ENCODE measurements around the gene ERMARD.

ERMARD gene

DNA sequence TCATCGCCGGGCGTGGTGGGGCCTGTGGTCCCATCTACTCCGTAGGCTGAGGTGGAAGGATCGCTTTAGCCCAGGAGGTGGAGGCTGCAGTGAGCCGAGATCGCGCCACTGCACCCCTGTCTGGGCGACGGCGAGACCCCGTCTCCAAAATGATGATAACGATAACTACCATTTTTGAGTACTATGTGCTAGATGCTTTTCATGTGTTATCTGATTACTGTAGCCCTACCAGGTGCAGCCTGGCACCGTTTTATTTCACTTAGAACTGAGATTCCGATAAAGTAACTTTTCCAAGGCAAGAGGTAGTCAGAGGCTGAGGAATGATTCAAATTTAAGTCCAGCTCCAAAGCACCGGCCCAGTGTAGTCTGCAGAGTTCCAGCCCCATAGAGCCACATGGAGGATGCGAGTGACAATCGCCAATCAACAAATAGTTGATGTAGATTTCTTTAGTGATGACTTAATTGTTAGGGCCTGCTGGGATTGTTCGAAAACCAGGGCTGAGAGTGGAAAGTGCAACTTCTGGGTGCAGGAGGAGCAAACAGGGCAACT, 727 bp downstream of the ERMARD start:
- TF ChIP-seq, protein P1, sequence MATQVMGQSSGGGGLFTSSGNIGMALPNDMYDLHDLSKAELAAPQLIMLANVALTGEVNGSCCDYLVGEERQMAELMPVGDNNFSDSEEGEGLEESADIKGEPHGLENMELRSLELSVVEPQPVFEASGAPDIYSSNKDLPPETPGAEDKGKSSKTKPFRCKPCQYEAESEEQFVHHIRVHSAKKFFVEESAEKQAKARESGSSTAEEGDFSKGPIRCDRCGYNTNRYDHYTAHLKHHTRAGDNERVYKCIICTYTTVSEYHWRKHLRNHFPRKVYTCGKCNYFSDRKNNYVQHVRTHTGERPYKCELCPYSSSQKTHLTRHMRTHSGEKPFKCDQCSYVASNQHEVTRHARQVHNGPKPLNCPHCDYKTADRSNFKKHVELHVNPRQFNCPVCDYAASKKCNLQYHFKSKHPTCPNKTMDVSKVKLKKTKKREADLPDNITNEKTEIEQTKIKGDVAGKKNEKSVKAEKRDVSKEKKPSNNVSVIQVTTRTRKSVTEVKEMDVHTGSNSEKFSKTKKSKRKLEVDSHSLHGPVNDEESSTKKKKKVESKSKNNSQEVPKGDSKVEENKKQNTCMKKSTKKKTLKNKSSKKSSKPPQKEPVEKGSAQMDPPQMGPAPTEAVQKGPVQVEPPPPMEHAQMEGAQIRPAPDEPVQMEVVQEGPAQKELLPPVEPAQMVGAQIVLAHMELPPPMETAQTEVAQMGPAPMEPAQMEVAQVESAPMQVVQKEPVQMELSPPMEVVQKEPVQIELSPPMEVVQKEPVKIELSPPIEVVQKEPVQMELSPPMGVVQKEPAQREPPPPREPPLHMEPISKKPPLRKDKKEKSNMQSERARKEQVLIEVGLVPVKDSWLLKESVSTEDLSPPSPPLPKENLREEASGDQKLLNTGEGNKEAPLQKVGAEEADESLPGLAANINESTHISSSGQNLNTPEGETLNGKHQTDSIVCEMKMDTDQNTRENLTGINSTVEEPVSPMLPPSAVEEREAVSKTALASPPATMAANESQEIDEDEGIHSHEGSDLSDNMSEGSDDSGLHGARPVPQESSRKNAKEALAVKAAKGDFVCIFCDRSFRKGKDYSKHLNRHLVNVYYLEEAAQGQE (IDR thresholded peaks at IDR 0.05; ENCODE audit: insufficient read depth in 1 of 2, low read depth in 2 of 2, low read length in 2 of 2), result no peak
- no peak for TF ChIP-seq SIN3A (IDR thresholded peaks at IDR 0.05; ENCODE audit: borderline replicate concordance, insufficient read depth, low read length)
- TF ChIP-seq POLR2AphosphoS5 (IDR thresholded peaks at IDR 0.05; ENCODE audit: low read depth, low read length), result no peak
- TF ChIP-seq TAF1 (IDR thresholded peaks at IDR 0.05; ENCODE audit: borderline replicate concordance, insufficient read depth, low read length), result no peak
- no peak for TF ChIP-seq FOXP2 (optimal IDR thresholded peaks at IDR 0.05; ENCODE audit: borderline replicate concordance, extremely low read depth, extremely low read length, insufficient read depth)

DNA sequence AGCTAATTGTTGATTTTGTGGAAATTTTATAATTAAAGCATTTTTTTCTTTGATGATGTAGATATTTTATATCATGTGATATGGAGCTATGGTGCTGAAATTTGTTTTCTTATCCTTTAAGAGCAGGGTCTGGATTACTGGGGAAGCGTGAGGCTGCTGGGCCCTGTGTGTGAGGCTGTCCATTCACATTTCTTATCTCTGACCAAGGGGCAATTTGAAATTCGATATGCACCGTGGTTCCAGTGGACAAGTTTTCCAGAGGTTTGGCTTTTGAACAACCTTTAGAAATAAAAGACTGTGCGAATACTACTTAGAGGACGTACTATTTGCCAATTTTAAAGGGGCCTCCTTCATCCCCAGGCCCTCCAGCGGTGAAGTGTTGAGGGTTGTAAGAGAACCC, 3.7 kb downstream of the ERMARD start:
- TF ChIP-seq POLR2AphosphoS5 (IDR thresholded peaks at IDR 0.05; ENCODE audit: low read depth, low read length), result no peak
- TF ChIP-seq, protein P1 (IDR thresholded peaks at IDR 0.05; ENCODE audit: insufficient read depth in 1 of 2, low read depth in 2 of 2, low read length in 2 of 2), result no peak
- no peak for TF ChIP-seq FOXP2 (optimal IDR thresholded peaks at IDR 0.05; ENCODE audit: borderline replicate concordance, extremely low read depth, extremely low read length, insufficient read depth)
- no peak for TF ChIP-seq SIN3A (IDR thresholded peaks at IDR 0.05; ENCODE audit: borderline replicate concordance, insufficient read depth, low read length)
- no peak for TF ChIP-seq TAF1 (IDR thresholded peaks at IDR 0.05; ENCODE audit: borderline replicate concordance, insufficient read depth, low read length)

DNA sequence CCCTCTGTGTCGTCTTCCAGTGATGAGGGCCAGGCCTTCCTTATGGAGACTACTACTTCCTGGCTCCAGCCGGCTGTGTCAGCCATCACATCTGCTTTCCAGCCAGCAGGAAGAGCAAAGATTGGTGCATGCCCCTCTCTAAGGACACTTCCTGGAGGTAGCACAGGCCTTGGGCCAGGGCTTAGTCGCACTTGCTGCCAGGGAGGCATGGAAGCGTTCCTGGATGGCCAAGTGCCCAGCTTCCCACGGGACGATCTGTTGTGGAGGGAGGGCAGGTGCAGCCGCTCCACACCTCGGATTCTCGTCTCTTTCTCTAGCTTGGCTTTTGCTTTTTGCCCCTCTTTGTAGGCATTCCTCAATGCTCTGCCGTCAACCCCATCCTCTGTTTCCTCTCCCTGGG, 11.9 kb downstream of the ERMARD start:
- TF ChIP-seq SIN3A (IDR thresholded peaks at IDR 0.05; ENCODE audit: borderline replicate concordance, insufficient read depth, low read length), result no peak
- TF ChIP-seq, protein P1 (IDR thresholded peaks at IDR 0.05; ENCODE audit: insufficient read depth in 1 of 2, low read depth in 2 of 2, low read length in 2 of 2), result no peak
- TF ChIP-seq FOXP2 (optimal IDR thresholded peaks at IDR 0.05; ENCODE audit: borderline replicate concordance, extremely low read depth, extremely low read length, insufficient read depth), result no peak
- no peak for TF ChIP-seq POLR2AphosphoS5 (IDR thresholded peaks at IDR 0.05; ENCODE audit: low read depth, low read length)
- TF ChIP-seq TAF1 (IDR thresholded peaks at IDR 0.05; ENCODE audit: borderline replicate concordance, insufficient read depth, low read length), result no peak

DNA sequence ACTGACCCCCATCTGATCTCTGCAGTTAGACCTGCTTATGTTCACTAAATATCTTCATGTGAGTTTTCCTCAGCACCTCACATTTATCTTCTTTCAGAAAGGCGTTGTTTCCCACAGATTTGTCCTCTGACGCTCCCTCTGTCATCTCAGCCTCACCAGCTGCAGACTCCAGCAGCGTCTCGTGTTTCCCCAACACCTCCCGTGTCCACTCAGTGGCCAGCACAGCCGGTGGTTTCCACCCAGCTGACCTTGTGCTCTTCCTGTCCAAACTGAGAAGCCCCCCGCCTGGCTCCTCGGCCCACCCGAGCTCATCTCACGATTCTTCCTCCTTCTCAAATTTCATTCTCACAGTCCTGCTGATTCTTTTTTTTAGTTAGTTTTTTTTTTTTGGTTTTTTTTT, 12.5 kb downstream of the ERMARD start:
- TF ChIP-seq, protein P1 (IDR thresholded peaks at IDR 0.05; ENCODE audit: insufficient read depth in 1 of 2, low read depth in 2 of 2, low read length in 2 of 2), result no peak
- TF ChIP-seq TAF1 (IDR thresholded peaks at IDR 0.05; ENCODE audit: borderline replicate concordance, insufficient read depth, low read length) (no peak), FOXP2 (optimal IDR thresholded peaks at IDR 0.05; ENCODE audit: borderline replicate concordance, extremely low read depth, extremely low read length, insufficient read depth) (no peak), POLR2AphosphoS5 (IDR thresholded peaks at IDR 0.05; ENCODE audit: low read depth, low read length) (no peak), SIN3A (IDR thresholded peaks at IDR 0.05; ENCODE audit: borderline replicate concordance, insufficient read depth, low read length) (no peak)

All from PFSK-1 (cell line).